ENCODE measurements around the gene DAGLB.

- TF ChIP-seq YY1 (IDR thresholded peaks at IDR 0.05; ENCODE audit: insufficient read depth, insufficient read length) (no peak), ZNF274 (IDR thresholded peaks at IDR 0.05; ENCODE audit: low read depth, low read length) (no peak), SUZ12 (IDR thresholded peaks at IDR 0.05; ENCODE audit: extremely low read depth, insufficient read depth, insufficient read length) (no peak)
These were observed 13.8 kb downstream of the DAGLB start for GRCh38 chr7:6433784-6434615.
